GM12878 (cell line): ENCODE results near the gene RETSAT. TPM values are rescaled to one million over a fixed set of nuclear protein-coding genes. Genes with fewer than 3 reads are reported as not detected.

Experiments used
- ATAC-seq: fragments of 200-7000 bp; cut with Tn5 transposase; 3 replicates; pipeline ENCODE4 v1.9.1; 2020; ENCODE audit warnings: mild to moderate bottlenecking, moderate library complexity
- BruUV-seq: library from RNA; stranded (reverse); fragments of 400-500 nt; replicated peaks from 2 replicates; lab custom pipeline; 2021; lab: Mats Ljungman, UMichigan
- CTCF ChIA-PET: fragments of 300-600 bp; sonication (Branson Sonifier 250); formaldehyde crosslinking; extraction: SDS; loops from one replicate; lab custom pipeline; 2021; ENCODE audit warnings: inconsistent platforms; lab: Yijun Ruan, JAX
- POLR2A ChIA-PET: fragments of 350-600 bp; formaldehyde crosslinking; extraction: SDS; loops from one replicate; lab custom pipeline; 2021; ENCODE audit warnings: inconsistent platforms; lab: Charles Lee
- RAD21 ChIA-PET: fragments of 300-600 bp; sonication (Branson Sonifier 250); formaldehyde crosslinking; loops from one replicate; lab custom pipeline; 2023; ENCODE audit warnings: antibody characterized with exemption; ENCODE audit not compliant: unreplicated experiment; lab: Charles Lee
- SMC1A ChIA-PET: fragments of 300-600 bp; sonication (Branson Sonifier 250); formaldehyde crosslinking; loops from one replicate; lab custom pipeline; 2023; ENCODE audit not compliant: unreplicated experiment, uncharacterized antibody; lab: Charles Lee
- DNase-seq: peaks from one replicate; pipeline ENCODE4 v3.0.0-alpha.2; 2011; ENCODE audit warnings: low read depth, low spot score
- FAIRE-seq: peaks from 3 replicates; lab custom pipeline; 2011; peaks lifted over from hg19 to GRCh38; lab: Jason Lieb, UNC
- H2AFZ ChIP-seq: 2 replicates; pipeline ENCODE4 v1.6.0; 2011; ENCODE audit warnings: low read depth, low read length, control low read depth; ENCODE audit not compliant: control insufficient read depth
- H3K27ac ChIP-seq: 2 replicates; pipeline ENCODE4 v1.5.1; 2011; ENCODE audit warnings: control low read depth; ENCODE audit not compliant: control insufficient read depth, insufficient read depth
- H3K27me3 ChIP-seq, 2 experiments: replicated peaks in 1 of 2; 2 replicates each; pipeline versions ENCODE4 v1.6.0 to v1.6.1; 2011; ENCODE audit warnings: low read length in 1 of 2; ENCODE audit not compliant: control insufficient read depth in 2 of 2, insufficient read depth in 2 of 2
- H3K36me3 ChIP-seq, 2 experiments: 2 replicates each; pipeline ENCODE4 v1.5.1; 2011; ENCODE audit warnings: low read length in 1 of 2; ENCODE audit not compliant: control insufficient read depth in 2 of 2, insufficient read depth in 2 of 2
- H3K4me1 ChIP-seq: 2 replicates; pipeline ENCODE4 v1.6.1; 2011; ENCODE audit warnings: mild to moderate bottlenecking, low read length, moderate library complexity, mixed read lengths; ENCODE audit not compliant: control insufficient read depth, insufficient read depth
- H3K4me2 ChIP-seq: 2 replicates; pipeline ENCODE4 v1.6.0; 2011; ENCODE audit warnings: control low read depth; ENCODE audit not compliant: control insufficient read depth, insufficient read depth
- H3K4me3 ChIP-seq: fragments of 200-600 bp; sonication (generic); 2 replicates; pipeline ENCODE4 v1.5.1; 2016
- H3K79me2 ChIP-seq: 2 replicates; pipeline ENCODE4 v1.6.0; 2011; ENCODE audit warnings: low read length; ENCODE audit not compliant: control insufficient read depth, insufficient read depth
- H3K9ac ChIP-seq: 2 replicates; pipeline ENCODE4 v1.8.0; 2011; ENCODE audit warnings: low read length, control low read depth, mixed read lengths; ENCODE audit not compliant: control insufficient read depth, insufficient read depth
- H3K9me3 ChIP-seq: replicated peaks from 3 replicates; pipeline ENCODE4 v1.5.1; 2011; ENCODE audit warnings: mild to moderate bottlenecking, low read length; ENCODE audit not compliant: control insufficient read depth, insufficient read depth
- H4K20me1 ChIP-seq: 2 replicates; pipeline ENCODE4 v1.6.0; 2011; ENCODE audit not compliant: control insufficient read depth, insufficient read depth
- ATF7 ChIP-seq: fragments of 450-650 bp; IDR thresholded peaks from 2 replicates; pipeline ENCODE4 v1.6.1; 2016; ENCODE audit warnings: low read depth, mild to moderate bottlenecking
- KAT2A ChIP-seq: conservative IDR thresholded peaks from 2 replicates; pipeline ENCODE4 v1.6.1; 2011; ENCODE audit warnings: low read depth, low read length; ENCODE audit not compliant: control insufficient read depth
- MAX ChIP-seq: IDR thresholded peaks from 2 replicates; pipeline ENCODE4 v1.6.1; 2012; ENCODE audit warnings: low read depth, low read length, improper control_type of control experiment
- NR2C2 ChIP-seq: IDR thresholded peaks from 2 replicates; pipeline ENCODE4 v1.6.1; 2011; ENCODE audit warnings: borderline replicate concordance, low read depth; ENCODE audit not compliant: control insufficient read depth, insufficient read length
- POU2F2 ChIP-seq: IDR thresholded peaks from 3 replicates; pipeline ENCODE4 v1.6.1; 2011; ENCODE audit warnings: low read depth, mild to moderate bottlenecking, low read length, borderline replicate concordance
- SIX5 ChIP-seq: IDR thresholded peaks from 2 replicates; pipeline ENCODE4 v1.6.1; 2011; ENCODE audit warnings: mild to moderate bottlenecking, low read depth, low read length, moderate library complexity; ENCODE audit not compliant: severe bottlenecking
- SP1 ChIP-seq: IDR thresholded peaks from one replicate; pipeline ENCODE4 v1.6.1; 2011; ENCODE audit warnings: low read depth, low read length
- STAT1 ChIP-seq: fragments of 450-650 bp; conservative IDR thresholded peaks from 2 replicates; pipeline ENCODE4 v1.6.1; 2014; ENCODE audit warnings: antibody characterized with exemption, mild to moderate bottlenecking
- ZNF207 ChIP-seq: fragments of 450-650 bp; IDR thresholded peaks from 2 replicates; pipeline ENCODE4 v1.6.1; 2014; ENCODE audit warnings: antibody characterized with exemption, mild to moderate bottlenecking, borderline replicate concordance
- ZNF217 ChIP-seq: fragments of 450-650 bp; IDR thresholded peaks from 2 replicates; pipeline ENCODE4 v1.6.1; 2017; ENCODE audit warnings: antibody characterized with exemption, mild to moderate bottlenecking
- WGBS: methylation state at CpG from one replicate; pipeline ENCODE4 v1.1.6; 2016; ENCODE audit warnings: low lambda C conversion rate; ENCODE audit not compliant: insufficient replicate concordance, insufficient coverage; ENCODE audit errors: missing lambda C conversion rate; 5-methylcytosine and 5-hydroxymethylcytosine counted together
- in situ Hi-C: fragments of 300-500 bp; cut with MboI; formaldehyde crosslinking; loops from 9 replicates; pipeline ENCODE4 v1.14.3; 2018; ENCODE audit warnings: mixed read lengths
- intact Hi-C: fragments of 100-400 bp; cut with micrococcal nuclease; formaldehyde crosslinking; loops from one replicate; pipeline ENCODE4 v1.14.2; 2022; ENCODE audit not compliant: unreplicated experiment
- polyA plus RNA-seq, 11 experiments: library from polyadenylated mRNA; depleted of rRNA in 4 of 11; unstranded in 6 of 11; stranded (reverse) in 5 of 11; fragments of >200 nt; fragmentation: Nextera tagmentation in 4 of 11; fragmentation: Illumina TruSeq in 1 of 11; extraction: Ambion mirVana in 4 of 11; extraction: Trizol in 1 of 11; gene quantifications; 1 replicate in 1 of 11; 2 replicates in 10 of 11; pipeline versions ENCODE4 v1.2.1 to v1.2.3, GENCODE V29; 2011 to 2016; ENCODE audit warnings: inconsistent platforms in 2 of 11, missing spikeins in 2 of 11, low read depth in 1 of 11
- total RNA-seq, 4 experiments: library from RNA; depleted of rRNA in 3 of 4; stranded (reverse); fragments of >200 nt in 3 of 4; fragmentation: Illumina TruSeq in 1 of 4; extraction: Trizol in 1 of 4; gene quantifications; 2 replicates each; pipeline versions ENCODE4 v1.2.1 to v1.2.3, GENCODE V29; 2013 to 2021
- TF ChIP-seq, protein P1 (sequence below): fragments of 450-650 bp; IDR thresholded peaks from 2 replicates; pipeline ENCODE4 v1.6.1; 2017; ENCODE audit warnings: antibody characterized with exemption, mild to moderate bottlenecking, moderate library complexity
- TF ChIP-seq, protein P2 (sequence below): fragments of 450-650 bp; IDR thresholded peaks from 2 replicates; pipeline ENCODE4 v1.6.1; 2017; ENCODE audit warnings: borderline replicate concordance
- TF ChIP-seq, protein P3 (sequence below): fragments of 450-650 bp; formaldehyde crosslinking; IDR thresholded peaks from 2 replicates; pipeline ENCODE4 v1.4.0; 2022; ENCODE audit warnings: mild to moderate bottlenecking, moderate library complexity
- TF ChIP-seq, protein P4 (sequence below): IDR thresholded peaks from 2 replicates; pipeline ENCODE4 v1.6.1; 2011; ENCODE audit warnings: low read depth, mild to moderate bottlenecking, low read length, moderate library complexity, borderline replicate concordance; ENCODE audit errors: extremely low read depth

The RETSAT gene
- total and polyA plus RNA-seq, 10 of the 15 experiments (the other 5 are each of a cell fraction or from before 2014, with no cell fraction given) = 3.3 to 28.8 (median 22.0) TPM

DNA sequence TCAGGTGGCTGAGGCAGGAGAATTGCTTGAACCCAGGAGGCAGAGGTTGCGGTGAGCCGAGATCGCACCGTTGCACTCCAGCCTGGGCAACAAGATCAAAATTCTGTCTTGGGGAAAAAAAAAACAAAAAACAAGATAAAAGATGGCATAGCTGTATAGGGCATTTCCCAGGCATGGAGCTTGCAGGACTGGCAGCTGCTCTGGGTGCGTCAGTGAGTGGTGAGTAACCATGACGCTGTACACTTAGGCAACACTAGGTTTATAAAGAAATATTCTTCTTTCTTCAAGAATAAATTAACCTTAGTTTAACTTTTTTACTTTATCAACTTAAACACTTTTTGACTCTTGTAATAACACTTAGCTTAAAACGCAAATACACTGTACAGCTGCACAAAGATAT is 41.9 kb downstream of the RETSAT start (continued):
- TF ChIP-seq, protein P1, sequence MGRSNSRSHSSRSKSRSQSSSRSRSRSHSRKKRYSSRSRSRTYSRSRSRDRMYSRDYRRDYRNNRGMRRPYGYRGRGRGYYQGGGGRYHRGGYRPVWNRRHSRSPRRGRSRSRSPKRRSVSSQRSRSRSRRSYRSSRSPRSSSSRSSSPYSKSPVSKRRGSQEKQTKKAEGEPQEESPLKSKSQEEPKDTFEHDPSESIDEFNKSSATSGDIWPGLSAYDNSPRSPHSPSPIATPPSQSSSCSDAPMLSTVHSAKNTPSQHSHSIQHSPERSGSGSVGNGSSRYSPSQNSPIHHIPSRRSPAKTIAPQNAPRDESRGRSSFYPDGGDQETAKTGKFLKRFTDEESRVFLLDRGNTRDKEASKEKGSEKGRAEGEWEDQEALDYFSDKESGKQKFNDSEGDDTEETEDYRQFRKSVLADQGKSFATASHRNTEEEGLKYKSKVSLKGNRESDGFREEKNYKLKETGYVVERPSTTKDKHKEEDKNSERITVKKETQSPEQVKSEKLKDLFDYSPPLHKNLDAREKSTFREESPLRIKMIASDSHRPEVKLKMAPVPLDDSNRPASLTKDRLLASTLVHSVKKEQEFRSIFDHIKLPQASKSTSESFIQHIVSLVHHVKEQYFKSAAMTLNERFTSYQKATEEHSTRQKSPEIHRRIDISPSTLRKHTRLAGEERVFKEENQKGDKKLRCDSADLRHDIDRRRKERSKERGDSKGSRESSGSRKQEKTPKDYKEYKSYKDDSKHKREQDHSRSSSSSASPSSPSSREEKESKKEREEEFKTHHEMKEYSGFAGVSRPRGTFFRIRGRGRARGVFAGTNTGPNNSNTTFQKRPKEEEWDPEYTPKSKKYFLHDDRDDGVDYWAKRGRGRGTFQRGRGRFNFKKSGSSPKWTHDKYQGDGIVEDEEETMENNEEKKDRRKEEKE = no peak
- TF ChIP-seq ATF7 = no peak
- TF ChIP-seq, protein P2, sequence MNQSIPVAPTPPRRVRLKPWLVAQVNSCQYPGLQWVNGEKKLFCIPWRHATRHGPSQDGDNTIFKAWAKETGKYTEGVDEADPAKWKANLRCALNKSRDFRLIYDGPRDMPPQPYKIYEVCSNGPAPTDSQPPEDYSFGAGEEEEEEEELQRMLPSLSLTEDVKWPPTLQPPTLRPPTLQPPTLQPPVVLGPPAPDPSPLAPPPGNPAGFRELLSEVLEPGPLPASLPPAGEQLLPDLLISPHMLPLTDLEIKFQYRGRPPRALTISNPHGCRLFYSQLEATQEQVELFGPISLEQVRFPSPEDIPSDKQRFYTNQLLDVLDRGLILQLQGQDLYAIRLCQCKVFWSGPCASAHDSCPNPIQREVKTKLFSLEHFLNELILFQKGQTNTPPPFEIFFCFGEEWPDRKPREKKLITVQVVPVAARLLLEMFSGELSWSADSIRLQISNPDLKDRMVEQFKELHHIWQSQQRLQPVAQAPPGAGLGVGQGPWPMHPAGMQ = no peak

GRCh38 chr2:85310330-85310729 is 44.0 kb downstream of the RETSAT start:
- DNase-seq (no peak), ATAC-seq (peak; percentile 19; the same call in 1 of the 3 replicates), FAIRE-seq (peak; percentile 56)
- RAD21 ChIA-PET = interaction anchor here (1.0 to 2.3 kb wide), 2 partner anchors 10 to 17 kb away, joined by 3 to 7 read pairs; no protein-coding TSS in a partner anchor
- SMC1A ChIA-PET = interaction anchor here (0.6 to 1.7 kb wide), 4 partner anchors 13 to 788 kb away, joined by 3 to 6 read pairs (median 3); no protein-coding TSS in a partner anchor
- POLR2A ChIA-PET = interaction anchor here (1.1 to 1.5 kb wide), 2 partner anchors 21 to 55 kb away, joined by 3 to 4 read pairs; no protein-coding TSS in a partner anchor
- Histone ChIP-seq H2AFZ (no peak overlapping the region), H3K79me2 (no peaks in the 10 kb centered on the region), H3K36me3 (peaks cover 0 to 6% of the 10 kb centered on the region in 2 experiments; a peak in 2 of 4 replicates), H3K9me3 (no peaks in the 10 kb centered on the region), H3K4me2 (no peak overlapping the region), H3K4me1 (peaks cover 19% of the 10 kb centered on the region), H3K9ac (no peak overlapping the region), H3K27me3 (no peaks in the 10 kb centered on the region), H3K27ac (no peak overlapping the region), H4K20me1 (no peaks in the 10 kb centered on the region), H3K4me3 (no peak overlapping the region)
- in situ Hi-C loops (no loop called here), intact Hi-C loops (no loop called here)
- CTCF ChIA-PET = interaction anchor here (0.7 to 3.2 kb wide), 3 partner anchors 11 to 1007 kb away, joined by 3 to 27 read pairs (median 4); no protein-coding TSS in a partner anchor
- WGBS = 47% methylated on average over 3 of the region's 3 CpGs
- BruUV-seq = no TSS peak
- TF ChIP-seq STAT1 (no peak), POU2F2 (no peak), SIX5 (no peak), ZNF217 (no peak), NR2C2 (no peak), ZNF207 (no peak), MAX (no peak), KAT2A (no peak), SP1 (no peak)
- TF ChIP-seq, protein P3, sequence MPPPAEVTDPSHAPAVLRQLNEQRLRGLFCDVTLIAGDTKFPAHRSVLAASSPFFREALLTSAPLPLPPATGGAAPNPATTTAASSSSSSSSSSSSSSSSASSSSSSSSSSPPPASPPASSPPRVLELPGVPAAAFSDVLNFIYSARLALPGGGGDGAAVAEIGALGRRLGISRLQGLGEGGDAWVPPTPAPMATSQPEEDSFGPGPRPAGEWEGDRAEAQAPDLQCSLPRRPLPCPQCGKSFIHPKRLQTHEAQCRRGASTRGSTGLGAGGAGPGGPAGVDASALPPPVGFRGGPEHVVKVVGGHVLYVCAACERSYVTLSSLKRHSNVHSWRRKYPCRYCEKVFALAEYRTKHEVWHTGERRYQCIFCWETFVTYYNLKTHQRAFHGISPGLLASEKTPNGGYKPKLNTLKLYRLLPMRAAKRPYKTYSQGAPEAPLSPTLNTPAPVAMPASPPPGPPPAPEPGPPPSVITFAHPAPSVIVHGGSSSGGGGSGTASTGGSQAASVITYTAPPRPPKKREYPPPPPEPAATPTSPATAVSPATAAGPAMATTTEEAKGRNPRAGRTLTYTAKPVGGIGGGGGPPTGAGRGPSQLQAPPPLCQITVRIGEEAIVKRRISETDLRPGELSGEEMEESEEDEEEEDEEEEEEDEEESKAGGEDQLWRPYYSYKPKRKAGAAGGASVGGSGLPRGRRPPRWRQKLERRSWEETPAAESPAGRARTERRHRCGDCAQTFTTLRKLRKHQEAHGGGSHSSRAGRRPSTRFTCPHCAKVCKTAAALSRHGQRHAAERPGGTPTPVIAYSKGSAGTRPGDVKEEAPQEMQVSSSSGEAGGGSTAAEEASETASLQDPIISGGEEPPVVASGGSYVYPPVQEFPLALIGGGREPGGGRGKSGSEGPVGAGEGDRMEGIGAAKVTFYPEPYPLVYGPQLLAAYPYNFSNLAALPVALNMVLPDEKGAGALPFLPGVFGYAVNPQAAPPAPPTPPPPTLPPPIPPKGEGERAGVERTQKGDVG (CRISPR knock-in tag) = no peak
- TF ChIP-seq, protein P4, sequence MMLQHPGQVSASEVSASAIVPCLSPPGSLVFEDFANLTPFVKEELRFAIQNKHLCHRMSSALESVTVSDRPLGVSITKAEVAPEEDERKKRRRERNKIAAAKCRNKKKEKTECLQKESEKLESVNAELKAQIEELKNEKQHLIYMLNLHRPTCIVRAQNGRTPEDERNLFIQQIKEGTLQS = no peak
